Hippocampal formation (tissue), 2 donors: Measurements from ENCODE around the gene FOXL1.

ENCODE experiments used
- DNase-seq, 2 donors: peaks; one replicate each; lab custom pipeline; 2025; lab: John Stamatoyannopoulos, UW

The FOXL1 gene

GRCh38 chr16:86549076-86549892, 29.1 kb upstream of the FOXL1 start:
- DNase-seq: no peak

GRCh38 chr16:86549893-86550190, 28.5 kb upstream of the FOXL1 start:
- no peak for DNase-seq

DNA sequence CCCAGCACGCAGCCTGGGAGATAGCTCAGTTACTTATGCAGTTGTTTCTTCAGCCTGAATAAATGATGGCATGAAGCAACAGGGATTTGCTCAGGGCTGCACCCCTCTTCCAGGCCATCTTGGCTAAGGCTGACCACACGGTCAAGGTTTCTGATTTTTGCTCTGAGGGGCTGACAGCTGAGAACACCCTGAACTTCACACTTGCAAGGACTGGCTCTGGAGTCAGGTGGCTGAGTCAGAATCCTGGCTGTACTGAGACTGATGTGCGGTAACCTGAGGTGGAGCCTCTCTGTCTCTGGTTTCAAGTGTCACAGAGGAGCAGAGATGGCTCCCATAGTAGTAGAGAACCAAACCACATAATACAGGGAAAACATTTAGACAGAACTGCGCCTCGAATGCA, 28.1 kb upstream of the FOXL1 start:
- DNase-seq: no peak

DNA sequence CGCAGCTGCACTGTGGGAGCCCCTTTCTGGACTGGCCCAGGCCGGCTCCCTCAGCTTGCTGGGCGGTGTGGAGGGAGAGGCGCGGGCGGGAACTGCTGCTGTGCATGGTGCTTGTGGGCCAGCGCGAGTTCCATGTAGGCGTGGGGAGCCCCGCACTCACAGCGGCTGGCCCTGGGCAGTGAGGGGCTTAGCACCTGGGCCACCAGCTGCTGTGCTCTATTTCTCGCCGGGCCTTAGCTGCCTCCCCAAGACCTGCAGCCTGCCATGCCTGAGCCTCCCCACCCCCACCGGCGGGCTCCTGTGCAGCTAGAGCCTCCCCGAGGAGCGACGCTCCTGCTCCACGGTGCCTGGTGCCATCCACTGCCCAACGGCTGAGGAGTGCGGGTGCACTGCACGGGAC, 25.0 kb upstream of the FOXL1 start:
- no peak for DNase-seq

GRCh38 chr16:86554599-86554916, 23.8 kb upstream of the FOXL1 start:
- no peak for DNase-seq

GRCh38 chr16:86554917-86555703, 23.2 kb upstream of the FOXL1 start, which contains the start of gene MTHFSD:
TSS of gene MTHFSD (minus strand) at chr16:86555235. CDS start at chr16:86555184, 51 bp downstream.
- DNase-seq: peak; percentile 76 to 86

DNA sequence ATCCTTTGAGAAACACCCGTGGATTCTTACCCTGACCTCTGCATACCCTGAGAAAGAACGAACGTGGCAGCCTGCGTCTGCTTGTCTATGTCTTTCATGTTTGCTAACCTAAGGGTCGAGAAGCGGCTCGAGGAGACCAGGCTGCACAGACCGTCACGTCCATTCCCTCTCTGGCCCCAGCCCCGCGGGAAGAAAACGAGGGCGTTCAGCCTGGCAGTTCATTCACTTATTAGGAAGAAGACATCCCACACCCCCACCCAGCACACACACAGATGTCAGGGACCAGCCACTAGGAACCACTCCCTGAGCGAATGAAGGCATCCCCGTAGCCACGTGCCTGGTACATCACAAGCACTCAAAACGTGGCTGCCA, 22.7 kb upstream of the FOXL1 start:
- DNase-seq: no peak

GRCh38 chr16:86556576-86556975, 21.8 kb upstream of the FOXL1 start:
- DNase-seq: no peak

DNA sequence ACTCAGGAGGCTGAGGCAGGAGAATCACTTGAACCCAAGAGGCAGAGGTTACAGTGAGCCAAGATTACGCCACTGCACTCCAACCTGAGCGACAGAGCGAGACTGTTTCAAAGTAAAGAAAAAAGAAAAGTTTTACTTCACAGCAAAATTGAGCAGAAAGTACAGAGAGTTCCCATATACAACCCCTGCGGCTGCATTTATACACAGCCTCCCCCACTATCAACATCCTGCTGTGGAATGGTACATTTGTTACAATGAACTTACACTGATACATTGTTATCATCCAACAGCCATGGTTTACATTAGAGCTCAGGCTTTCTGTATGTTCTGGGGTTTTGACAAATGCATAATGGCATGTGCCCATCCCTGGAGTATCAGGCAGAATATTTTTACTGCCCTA, 20.8 kb upstream of the FOXL1 start:
- no peak for DNase-seq

DNA sequence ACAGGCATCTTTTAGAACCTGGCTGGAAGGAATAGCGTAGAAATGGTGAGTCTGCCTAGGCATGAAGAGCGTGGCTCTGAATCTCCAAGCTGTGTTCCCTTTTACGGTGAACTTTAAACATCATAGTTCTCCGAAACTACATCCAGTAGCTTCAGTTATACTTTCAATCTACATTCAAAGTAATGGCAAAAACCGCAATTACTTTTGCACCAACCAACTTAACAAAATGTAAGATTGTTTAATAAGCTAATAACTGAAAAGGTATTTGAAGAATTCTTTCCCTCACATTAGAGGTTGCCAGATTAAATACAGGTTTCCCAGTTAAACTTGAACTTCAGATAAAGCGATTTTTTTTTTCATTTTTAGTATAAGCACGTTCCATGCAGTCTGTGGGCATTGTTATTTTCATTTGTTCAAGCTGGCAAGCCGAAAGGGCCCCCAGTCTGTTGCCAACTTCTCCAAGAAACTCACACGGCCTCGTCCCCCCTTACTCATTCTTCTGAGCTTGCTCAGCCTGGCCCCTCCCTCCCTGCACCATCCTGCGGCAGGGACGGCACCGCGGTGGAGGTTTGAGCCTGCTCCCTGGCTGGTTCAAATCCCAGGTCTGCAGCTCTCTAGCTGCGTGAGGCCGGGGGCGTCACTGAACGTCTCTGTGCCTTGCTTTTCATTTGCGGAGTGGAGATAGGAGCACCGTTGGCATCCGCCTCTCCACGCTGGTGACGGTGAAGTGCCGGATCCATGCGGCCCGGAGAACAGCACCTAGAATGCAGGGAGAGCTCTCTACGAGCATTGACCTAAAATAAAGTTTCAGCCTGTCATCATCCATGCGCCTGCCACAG, 19.8 kb upstream of the FOXL1 start:
- DNase-seq: no peak

DNA sequence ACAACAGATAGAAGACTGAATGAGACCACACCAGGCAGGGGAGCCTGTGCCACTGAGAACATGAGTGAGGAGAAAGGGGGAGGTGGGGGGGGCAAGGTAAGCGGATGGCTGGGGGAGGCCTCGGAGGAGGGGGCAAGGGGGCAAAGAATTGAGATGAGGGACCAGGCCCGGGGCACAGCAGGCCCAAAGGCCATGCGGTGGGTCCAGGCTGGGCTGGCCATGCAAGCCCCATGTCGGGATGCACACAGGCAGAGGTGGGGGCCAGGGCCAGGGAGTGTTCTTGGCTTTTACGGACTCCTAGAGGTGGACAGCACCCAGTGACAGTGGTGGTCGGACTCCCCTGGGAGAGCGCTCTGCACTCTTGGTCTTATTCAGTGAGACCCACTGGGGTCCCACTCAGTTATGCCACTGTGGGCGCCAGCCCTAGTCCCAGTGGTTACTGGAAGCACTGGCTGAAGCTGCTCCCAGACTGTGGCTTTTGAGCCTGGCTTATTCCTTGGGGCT, 18.5 kb upstream of the FOXL1 start:
- no peak for DNase-seq

DNA sequence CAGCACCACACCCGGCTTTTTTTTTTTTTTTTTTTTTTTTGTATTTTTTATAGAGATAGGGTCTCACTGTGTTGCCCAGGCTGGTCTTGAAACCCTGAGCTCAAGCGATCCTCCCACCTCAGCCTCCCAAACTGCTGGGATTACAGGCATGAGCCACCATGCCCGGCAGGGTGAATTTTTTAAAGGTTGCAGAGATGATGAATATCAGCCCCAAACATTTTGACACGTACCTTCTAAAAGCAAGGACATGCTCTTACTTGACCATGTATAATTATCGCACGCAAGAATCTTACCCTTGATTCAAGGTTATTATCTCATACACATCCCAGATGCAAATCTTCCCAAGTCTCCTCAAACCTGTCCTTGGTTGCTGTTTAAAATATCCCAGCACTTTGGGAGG, 16.0 kb upstream of the FOXL1 start:
- no peak for DNase-seq

GRCh38 chr16:86563469-86564345, 14.6 kb upstream of the FOXL1 start:
- peak; percentile 79 to 88 for DNase-seq

- DNase-seq: no peak
These were observed 13.1 kb upstream of the FOXL1 start for GRCh38 chr16:86565181-86565631.

- no peak for DNase-seq
These were observed 12.5 kb upstream of the FOXL1 start for GRCh38 chr16:86565644-86566511.

DNA sequence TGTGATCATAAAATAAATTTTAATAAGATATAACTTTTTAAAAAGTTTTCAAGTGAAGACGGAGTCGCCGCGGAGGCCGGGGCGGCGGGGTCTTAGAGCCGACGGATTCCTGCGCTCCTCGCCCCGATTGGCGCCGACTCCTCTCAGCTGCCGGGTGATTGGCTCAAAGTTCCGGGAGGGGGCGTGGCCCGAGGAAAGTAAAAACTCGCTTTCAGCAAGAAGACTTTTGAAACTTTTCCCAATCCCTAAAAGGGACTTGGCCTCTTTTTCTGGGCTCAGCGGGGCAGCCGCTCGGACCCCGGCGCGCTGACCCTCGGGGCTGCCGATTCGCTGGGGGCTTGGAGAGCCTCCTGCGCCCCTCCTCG, 11.8 kb upstream of the FOXL1 start, which contains the start of gene FOXC2:
TSS of gene FOXC2 (plus strand) at position 229 of the 365 bp plus-strand sequence. CDS start 507 bp downstream, outside the sequence.
- DNase-seq: no peak

DNA sequence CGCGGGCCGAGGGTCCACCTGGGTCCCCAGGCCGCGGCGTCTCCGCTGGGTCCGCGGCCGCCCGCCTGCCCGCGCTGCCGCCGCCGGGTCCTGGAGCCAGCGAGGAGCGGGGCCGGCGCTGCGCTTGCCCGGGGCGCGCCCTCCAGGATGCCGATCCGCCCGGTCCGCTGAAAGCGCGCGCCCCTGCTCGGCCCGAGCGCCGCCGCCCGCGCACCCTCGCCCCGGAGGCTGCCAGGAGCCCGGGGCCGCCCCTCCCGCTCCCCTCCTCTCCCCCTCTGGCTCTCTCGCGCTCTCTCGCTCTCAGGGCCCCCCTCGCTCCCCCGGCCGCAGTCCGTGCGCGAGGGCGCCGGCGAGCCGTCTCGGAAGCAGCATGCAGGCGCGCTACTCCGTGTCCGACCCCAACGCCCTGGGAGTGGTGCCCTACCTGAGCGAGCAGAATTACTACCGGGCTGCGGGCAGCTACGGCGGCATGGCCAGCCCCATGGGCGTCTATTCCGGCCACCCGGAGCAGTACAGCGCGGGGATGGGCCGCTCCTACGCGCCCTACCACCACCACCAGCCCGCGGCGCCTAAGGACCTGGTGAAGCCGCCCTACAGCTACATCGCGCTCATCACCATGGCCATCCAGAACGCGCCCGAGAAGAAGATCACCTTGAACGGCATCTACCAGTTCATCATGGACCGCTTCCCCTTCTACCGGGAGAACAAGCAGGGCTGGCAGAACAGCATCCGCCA, 11.2 kb upstream of the FOXL1 start:
- no peak for DNase-seq

DNA sequence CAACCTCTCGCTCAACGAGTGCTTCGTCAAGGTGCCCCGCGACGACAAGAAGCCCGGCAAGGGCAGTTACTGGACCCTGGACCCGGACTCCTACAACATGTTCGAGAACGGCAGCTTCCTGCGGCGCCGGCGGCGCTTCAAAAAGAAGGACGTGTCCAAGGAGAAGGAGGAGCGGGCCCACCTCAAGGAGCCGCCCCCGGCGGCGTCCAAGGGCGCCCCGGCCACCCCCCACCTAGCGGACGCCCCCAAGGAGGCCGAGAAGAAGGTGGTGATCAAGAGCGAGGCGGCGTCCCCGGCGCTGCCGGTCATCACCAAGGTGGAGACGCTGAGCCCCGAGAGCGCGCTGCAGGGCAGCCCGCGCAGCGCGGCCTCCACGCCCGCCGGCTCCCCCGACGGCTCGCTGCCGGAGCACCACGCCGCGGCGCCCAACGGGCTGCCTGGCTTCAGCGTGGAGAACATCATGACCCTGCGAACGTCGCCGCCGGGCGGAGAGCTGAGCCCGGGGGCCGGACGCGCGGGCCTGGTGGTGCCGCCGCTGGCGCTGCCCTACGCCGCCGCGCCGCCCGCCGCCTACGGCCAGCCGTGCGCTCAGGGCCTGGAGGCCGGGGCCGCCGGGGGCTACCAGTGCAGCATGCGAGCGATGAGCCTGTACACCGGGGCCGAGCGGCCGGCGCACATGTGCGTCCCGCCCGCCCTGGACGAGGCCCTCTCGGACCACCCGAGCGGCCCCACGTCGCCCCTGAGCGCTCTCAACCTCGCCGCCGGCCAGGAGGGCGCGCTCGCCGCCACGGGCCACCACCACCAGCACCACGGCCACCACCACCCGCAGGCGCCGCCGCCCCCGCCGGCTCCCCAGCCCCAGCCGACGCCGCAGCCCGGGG, 10.4 kb upstream of the FOXL1 start:
- DNase-seq: no peak
